SU-DHL-6 (cell line): ENCODE measurements around the gene SESTD1.

ENCODE experiments used
- EZH2phosphoT487 ChIP-seq: fragments of 200-600 bp; sonication (generic), shearing (Covaris generic); conservative IDR thresholded peaks from 2 replicates; pipeline ENCODE4 v1.6.1; 2018; ENCODE audit warnings: mild to moderate bottlenecking, antibody characterized with exemption, low read length, moderate library complexity, mixed read lengths
- TF ChIP-seq, protein P1 (sequence below): fragments of 200-600 bp; sonication (generic); IDR thresholded peaks from one replicate; pipeline ENCODE4 v1.5.1; 2017; ENCODE audit warnings: antibody characterized with exemption, mild to moderate bottlenecking, low read length, moderate library complexity; ENCODE audit not compliant: insufficient read depth, poor library complexity, severe bottlenecking

DNA sequence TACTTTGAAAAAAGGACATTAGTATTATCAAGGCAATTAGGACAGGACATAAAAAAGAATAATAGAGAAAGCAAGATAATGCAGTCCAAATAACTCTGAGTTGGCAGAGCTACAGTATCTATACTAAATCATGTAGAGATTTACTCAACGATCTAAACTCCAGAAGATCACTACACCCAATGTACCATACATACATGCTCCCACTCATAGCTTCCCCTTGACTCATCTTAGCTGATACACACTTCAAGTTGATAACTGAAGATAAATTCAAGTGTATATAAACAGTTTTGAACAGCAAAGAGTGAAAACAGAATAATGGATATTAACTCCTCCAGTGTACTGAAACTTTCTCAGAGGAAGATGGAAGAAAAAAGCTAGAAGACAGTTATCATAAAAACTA is 78.5 kb downstream of the SESTD1 start:
- TF ChIP-seq, protein P1, sequence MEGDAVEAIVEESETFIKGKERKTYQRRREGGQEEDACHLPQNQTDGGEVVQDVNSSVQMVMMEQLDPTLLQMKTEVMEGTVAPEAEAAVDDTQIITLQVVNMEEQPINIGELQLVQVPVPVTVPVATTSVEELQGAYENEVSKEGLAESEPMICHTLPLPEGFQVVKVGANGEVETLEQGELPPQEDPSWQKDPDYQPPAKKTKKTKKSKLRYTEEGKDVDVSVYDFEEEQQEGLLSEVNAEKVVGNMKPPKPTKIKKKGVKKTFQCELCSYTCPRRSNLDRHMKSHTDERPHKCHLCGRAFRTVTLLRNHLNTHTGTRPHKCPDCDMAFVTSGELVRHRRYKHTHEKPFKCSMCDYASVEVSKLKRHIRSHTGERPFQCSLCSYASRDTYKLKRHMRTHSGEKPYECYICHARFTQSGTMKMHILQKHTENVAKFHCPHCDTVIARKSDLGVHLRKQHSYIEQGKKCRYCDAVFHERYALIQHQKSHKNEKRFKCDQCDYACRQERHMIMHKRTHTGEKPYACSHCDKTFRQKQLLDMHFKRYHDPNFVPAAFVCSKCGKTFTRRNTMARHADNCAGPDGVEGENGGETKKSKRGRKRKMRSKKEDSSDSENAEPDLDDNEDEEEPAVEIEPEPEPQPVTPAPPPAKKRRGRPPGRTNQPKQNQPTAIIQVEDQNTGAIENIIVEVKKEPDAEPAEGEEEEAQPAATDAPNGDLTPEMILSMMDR = no peak
- no peak for TF ChIP-seq EZH2phosphoT487
